ENCODE results near the gene TMEM248. TPM values are rescaled to one million over a fixed set of nuclear protein-coding genes. Genes with fewer than 3 reads are reported as not detected.

Gene TMEM248
- total and polyA plus RNA-seq, 2 donors (not counting 1 experiment from before 2014, with no cell fraction given): 114 to 131 TPM

- Mint-ChIP-seq H3K4me3 (no peak overlapping the region), H3K9me3 (ENCODE audit: insufficient read depth) (no peaks in the 10 kb centered on the region)
- POLR2A ChIA-PET: no interaction called here
Measured at GRCh38 chr7:66902844-66903180, 18.2 kb upstream of the TMEM248 start.

More at GRCh38 chr7:66902844-66903180, 18.2 kb upstream of the TMEM248 start:
- no peaks in the 10 kb centered on the region for H3K27me3 ChIP-seq (replicated peaks in 1 of 4; ENCODE audit: control extremely low read depth in 1 of 4, control insufficient read depth in 3 of 4, insufficient read depth in 4 of 4, low read length in 3 of 4)
- no peak overlapping the region for H3K27ac Mint-ChIP-seq
- ATAC-seq (ENCODE audit: low read depth) (no peak), DNase-seq (no peak)
- CTCF ChIA-PET: no interaction called here
- H3K4me1 ChIP-seq (ENCODE audit: control insufficient read depth in 2 of 2, insufficient read depth in 2 of 2, low read length in 2 of 2): no peaks in the 10 kb centered on the region
- H3K79me2 ChIP-seq (ENCODE audit: control insufficient read depth, insufficient read depth, low read length): no peaks in the 10 kb centered on the region
- H3K27ac ChIP-seq (ENCODE audit: low read length in 2 of 2): no peak overlapping the region
- intact Hi-C loops (cut with micrococcal nuclease): no loop called here
- no peaks in the 10 kb centered on the region for H3K9me3 ChIP-seq (ENCODE audit: control extremely low read depth in 1 of 3, control insufficient read depth in 2 of 3, insufficient read depth in 1 of 3, low read length in 2 of 3)
- H3K4me1 Mint-ChIP-seq: no peaks in the 10 kb centered on the region
- no peak overlapping the region for H3K9ac ChIP-seq (ENCODE audit: low read length)
- no peak overlapping the region for H3K4me2 ChIP-seq (replicated peaks; ENCODE audit: low read depth, low read length, poor library complexity, severe bottlenecking)
- no peaks in the 10 kb centered on the region for H4K20me1 ChIP-seq (ENCODE audit: control insufficient read depth, insufficient read depth, low read length, poor library complexity, severe bottlenecking)
- WGBS (ENCODE audit: insufficient coverage): 97% methylated on average over 16 of the region's 19 CpGs
- no peaks in the 10 kb centered on the region for H3K27me3 Mint-ChIP-seq
- no peak overlapping the region for H3K4me3 ChIP-seq (ENCODE audit: control extremely low read depth in 1 of 5, extremely low read depth in 1 of 5, insufficient read depth in 1 of 5, low read depth in 2 of 5, low read length in 4 of 5)
- peaks cover 0 to 13% of the 10 kb centered on the region in 2 experiments for H3K36me3 ChIP-seq (replicated peaks in 1 of 2; ENCODE audit: control extremely low read depth in 1 of 2, control insufficient read depth in 1 of 2, extremely low read depth in 1 of 2, insufficient read depth in 2 of 2, low read length in 1 of 2)
- no peak overlapping the region for H2AFZ ChIP-seq (ENCODE audit: insufficient read depth, low read depth, low read length, poor library complexity, severe bottlenecking)
- TF ChIP-seq CTCF (IDR thresholded peaks at IDR 0.05) (no peak), EZH2 (IDR thresholded peaks at IDR 0.05; ENCODE audit: borderline replicate concordance, insufficient read depth, low read depth, low read length, poor library complexity, severe bottlenecking) (no peak)

Measured in B cell (primary cell).